WTC11 (cell line): ENCODE results near the gene CADM1.

Source experiments
- ATF1 ChIP-seq: sonication (generic); formaldehyde crosslinking; IDR thresholded peaks from 2 replicates; pipeline ENCODE4 v1.8.1; 2023; ENCODE audit warnings: mild to moderate bottlenecking, moderate library complexity, missing genetic modification reagents
- CTCF ChIP-seq: fragments of 200-600 bp; IDR thresholded peaks from 2 replicates; pipeline ENCODE4 v1.8.0; 2022; ENCODE audit warnings: antibody characterized with exemption
- ERG ChIP-seq: fragments of 250-450 bp; sonication (Bioruptor Pico); IDR thresholded peaks from 2 replicates; pipeline ENCODE4 v1.8.0; 2021; ENCODE audit warnings: mild to moderate bottlenecking
- NFYB ChIP-seq: sonication (generic); formaldehyde crosslinking; conservative IDR thresholded peaks from 2 replicates; pipeline ENCODE4 v1.8.0; 2022; ENCODE audit warnings: low read depth, missing genetic modification reagents
- TF ChIP-seq, protein P1 (sequence below): sonication (generic); formaldehyde crosslinking; IDR thresholded peaks from 2 replicates; pipeline ENCODE4 v1.8.1; 2022; ENCODE audit warnings: mild to moderate bottlenecking, missing genetic modification reagents, moderate library complexity, borderline replicate concordance
- TF ChIP-seq, protein P2 (sequence below): sonication (generic); formaldehyde crosslinking; IDR thresholded peaks from 2 replicates; pipeline ENCODE4 v1.8.0; 2022; ENCODE audit warnings: missing genetic modification reagents
- TF ChIP-seq, protein P3 (sequence below): sonication (generic); formaldehyde crosslinking; IDR thresholded peaks from 2 replicates; pipeline ENCODE4 v1.8.1; 2023; ENCODE audit warnings: mild to moderate bottlenecking, missing genetic modification reagents

DNA sequence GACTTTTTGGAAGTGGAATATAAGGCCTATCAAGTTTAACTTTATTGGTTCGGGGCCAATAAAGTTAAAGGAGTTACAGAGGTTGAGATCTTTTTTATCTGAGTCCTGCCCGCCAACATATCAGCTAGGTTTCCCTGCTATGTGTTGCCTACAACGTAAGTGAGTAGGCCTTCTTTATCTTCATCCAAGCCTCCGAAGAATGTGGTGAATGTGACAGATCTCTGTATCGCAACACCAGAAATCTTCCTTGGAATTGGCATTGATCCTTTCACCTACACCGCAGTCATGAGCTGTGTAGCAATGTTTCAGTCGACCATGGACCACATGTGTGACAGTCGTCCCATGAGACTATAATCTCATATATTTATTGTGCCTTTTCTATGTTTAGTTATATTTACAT is 37.3 kb upstream of the CADM1 start:
- TF ChIP-seq, protein P1, sequence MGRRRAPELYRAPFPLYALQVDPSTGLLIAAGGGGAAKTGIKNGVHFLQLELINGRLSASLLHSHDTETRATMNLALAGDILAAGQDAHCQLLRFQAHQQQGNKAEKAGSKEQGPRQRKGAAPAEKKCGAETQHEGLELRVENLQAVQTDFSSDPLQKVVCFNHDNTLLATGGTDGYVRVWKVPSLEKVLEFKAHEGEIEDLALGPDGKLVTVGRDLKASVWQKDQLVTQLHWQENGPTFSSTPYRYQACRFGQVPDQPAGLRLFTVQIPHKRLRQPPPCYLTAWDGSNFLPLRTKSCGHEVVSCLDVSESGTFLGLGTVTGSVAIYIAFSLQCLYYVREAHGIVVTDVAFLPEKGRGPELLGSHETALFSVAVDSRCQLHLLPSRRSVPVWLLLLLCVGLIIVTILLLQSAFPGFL (CRISPR knock-in tag), result no peak
- TF ChIP-seq, protein P2, sequence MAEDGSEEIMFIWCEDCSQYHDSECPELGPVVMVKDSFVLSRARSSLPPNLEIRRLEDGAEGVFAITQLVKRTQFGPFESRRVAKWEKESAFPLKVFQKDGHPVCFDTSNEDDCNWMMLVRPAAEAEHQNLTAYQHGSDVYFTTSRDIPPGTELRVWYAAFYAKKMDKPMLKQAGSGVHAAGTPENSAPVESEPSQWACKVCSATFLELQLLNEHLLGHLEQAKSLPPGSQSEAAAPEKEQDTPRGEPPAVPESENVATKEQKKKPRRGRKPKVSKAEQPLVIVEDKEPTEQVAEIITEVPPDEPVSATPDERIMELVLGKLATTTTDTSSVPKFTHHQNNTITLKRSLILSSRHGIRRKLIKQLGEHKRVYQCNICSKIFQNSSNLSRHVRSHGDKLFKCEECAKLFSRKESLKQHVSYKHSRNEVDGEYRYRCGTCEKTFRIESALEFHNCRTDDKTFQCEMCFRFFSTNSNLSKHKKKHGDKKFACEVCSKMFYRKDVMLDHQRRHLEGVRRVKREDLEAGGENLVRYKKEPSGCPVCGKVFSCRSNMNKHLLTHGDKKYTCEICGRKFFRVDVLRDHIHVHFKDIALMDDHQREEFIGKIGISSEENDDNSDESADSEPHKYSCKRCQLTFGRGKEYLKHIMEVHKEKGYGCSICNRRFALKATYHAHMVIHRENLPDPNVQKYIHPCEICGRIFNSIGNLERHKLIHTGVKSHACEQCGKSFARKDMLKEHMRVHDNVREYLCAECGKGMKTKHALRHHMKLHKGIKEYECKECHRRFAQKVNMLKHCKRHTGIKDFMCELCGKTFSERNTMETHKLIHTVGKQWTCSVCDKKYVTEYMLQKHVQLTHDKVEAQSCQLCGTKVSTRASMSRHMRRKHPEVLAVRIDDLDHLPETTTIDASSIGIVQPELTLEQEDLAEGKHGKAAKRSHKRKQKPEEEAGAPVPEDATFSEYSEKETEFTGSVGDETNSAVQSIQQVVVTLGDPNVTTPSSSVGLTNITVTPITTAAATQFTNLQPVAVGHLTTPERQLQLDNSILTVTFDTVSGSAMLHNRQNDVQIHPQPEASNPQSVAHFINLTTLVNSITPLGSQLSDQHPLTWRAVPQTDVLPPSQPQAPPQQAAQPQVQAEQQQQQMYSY (CRISPR knock-in tag), result no peak
- TF ChIP-seq CTCF (no peak), NFYB (CRISPR knock-in tag) (no peak), ATF1 (no peak), ERG (CRISPR knock-in tag) (no peak)
- TF ChIP-seq, protein P3, sequence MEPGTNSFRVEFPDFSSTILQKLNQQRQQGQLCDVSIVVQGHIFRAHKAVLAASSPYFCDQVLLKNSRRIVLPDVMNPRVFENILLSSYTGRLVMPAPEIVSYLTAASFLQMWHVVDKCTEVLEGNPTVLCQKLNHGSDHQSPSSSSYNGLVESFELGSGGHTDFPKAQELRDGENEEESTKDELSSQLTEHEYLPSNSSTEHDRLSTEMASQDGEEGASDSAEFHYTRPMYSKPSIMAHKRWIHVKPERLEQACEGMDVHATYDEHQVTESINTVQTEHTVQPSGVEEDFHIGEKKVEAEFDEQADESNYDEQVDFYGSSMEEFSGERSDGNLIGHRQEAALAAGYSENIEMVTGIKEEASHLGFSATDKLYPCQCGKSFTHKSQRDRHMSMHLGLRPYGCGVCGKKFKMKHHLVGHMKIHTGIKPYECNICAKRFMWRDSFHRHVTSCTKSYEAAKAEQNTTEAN (CRISPR knock-in tag), result no peak
